ENCODE results near the gene ABTB2.

The ABTB2 gene

DNA sequence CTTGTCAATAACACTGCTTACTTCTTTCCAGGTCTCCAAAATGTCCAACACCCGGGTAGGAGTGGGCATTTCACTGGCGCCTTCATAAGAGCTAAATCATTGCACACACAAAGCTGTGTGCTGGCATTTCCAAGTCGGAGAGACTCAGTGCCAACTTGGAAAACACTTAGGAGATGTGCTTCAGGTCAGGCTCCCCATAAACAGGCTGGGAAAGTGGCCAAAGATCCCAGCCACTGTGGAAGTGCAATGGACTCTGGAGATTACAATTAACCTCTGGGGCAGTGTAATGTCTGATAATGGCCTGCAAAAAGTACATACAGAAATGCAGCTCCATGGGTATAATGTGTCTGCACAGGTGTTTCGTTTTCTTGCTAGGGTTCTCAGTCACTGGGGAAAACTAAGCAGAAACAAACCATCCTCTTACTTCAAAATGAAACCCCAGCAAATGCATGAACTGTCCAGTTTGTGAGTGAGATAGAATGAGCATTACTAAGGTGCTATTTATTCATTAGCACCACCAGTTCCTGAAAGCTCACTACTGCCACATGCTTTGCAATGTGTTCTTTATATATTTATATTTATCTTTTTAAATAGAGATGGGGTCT lies 79.0 kb downstream of the ABTB2 start:
- DNase-seq: no peak

DNA sequence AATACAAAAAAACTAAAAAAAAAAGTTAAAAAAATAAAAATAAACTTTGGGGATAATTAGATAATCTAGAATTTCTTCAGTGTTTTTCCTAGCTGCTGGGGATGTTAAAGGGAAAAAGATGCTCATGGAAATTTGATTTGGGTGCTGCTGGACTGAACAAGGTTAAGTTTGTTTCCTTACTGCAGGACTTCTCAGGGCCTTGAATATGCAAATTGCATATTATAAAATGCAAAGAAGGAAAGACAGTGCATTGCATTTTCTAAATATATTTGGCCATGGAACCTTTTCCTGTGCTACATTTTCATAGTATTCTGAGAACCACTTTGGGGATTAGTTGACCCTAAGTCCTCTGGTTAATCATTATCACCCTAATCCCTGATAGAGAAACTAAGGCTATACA lies 79.6 kb downstream of the ABTB2 start:
- no peak for DNase-seq

DNA sequence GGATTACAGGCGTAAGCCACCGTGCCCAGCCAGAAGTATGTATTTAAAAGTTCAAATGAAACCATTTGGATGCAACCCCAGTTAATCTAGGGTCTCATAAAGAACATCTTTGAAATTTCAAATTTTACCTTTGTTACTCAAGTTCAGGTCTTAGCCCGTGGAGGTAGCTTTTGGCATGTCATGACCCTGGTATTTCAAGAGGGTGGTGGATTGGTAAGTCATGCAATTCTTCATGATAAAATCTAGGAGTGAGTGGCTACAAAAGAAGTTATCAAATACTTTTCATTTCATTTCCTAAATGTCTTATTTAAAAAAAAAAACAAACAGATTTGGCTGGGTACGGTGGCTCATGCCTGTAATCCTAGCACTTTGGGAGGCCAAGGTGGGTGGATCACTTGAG lies 80.6 kb downstream of the ABTB2 start:
- DNase-seq: no peak

GRCh38 chr11:34276352-34276864 lies 81.4 kb downstream of the ABTB2 start:
- DNase-seq: no peak

DNA sequence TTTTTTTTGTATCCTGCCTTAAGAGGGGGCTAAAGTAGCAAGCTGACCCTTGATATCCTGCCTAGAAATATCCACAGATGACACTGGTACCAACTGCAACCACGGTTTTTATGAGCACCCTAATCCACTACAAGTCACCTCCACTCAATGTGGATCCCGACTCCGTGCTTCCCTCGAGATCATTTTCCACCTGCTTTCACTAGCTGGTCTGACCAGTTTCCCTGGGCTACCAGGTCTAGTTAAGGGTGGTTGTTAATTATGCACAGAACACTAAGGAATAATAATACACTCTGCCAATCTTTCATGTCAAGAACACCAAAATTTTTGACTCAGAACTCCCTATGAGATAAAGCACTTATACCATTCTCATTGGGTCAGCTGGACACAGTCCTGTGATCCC lies 82.3 kb downstream of the ABTB2 start:
- DNase-seq: no peak

DNA sequence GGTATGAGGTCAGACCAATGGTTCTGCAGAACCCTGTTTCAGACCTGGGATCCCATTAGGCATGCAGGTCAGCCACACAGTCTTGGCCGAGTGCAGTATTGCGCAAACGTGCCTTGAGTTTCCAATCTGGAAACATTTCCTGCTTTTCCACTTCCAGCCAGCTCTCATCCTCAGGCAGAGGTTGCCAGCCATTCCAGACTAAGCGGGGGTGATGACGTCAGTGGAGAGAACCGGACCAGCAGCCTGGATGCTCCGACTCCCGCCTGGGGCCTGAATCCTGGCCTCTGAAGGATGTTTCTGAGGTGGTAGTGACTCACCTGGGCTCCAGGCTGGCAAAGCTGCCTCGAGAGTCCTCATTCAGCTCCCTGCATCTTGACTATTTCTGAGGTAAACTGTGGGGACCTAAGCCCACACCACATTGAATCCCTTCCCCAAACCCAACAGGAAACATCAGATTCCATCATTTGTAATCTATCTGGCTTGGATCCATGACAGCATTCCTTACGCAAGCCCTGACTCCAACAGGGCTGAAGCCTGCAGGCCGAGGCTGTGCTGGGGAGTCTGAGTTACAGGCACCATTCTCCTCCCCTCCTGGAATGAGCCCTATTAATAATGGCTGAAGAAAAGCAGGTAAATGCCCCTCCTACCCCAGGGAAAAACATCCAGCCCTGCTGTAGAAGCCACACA lies 83.0 kb downstream of the ABTB2 start:
- DNase-seq: no peak

GRCh38 chr11:34273099-34273498 lies 84.7 kb downstream of the ABTB2 start:
- no peak for DNase-seq

GRCh38 chr11:34271727-34272126 lies 86.1 kb downstream of the ABTB2 start:
- no peak for DNase-seq

DNA sequence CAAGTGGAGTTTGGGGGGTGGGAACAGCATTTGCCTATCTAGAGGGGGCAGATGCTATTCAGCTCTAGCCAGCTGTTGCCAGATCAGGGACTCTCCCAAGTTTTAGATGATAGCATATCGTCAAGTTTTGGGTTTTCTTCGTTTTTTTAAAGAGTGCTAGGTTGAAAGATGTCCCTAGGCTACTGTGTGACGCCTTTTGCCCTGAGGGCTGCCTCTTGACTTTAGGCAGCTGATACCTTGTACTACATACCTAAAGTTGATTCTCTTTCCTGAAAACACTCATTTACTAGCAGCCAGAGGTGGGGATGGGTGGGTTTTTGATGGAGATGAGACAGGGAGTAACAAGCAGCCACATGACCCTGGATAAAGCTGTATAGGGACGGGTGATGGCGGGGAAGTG lies 87.1 kb downstream of the ABTB2 start:
- DNase-seq: no peak

GRCh38 chr11:34269694-34270245 lies 88.0 kb downstream of the ABTB2 start:
- no peak for DNase-seq

DNA sequence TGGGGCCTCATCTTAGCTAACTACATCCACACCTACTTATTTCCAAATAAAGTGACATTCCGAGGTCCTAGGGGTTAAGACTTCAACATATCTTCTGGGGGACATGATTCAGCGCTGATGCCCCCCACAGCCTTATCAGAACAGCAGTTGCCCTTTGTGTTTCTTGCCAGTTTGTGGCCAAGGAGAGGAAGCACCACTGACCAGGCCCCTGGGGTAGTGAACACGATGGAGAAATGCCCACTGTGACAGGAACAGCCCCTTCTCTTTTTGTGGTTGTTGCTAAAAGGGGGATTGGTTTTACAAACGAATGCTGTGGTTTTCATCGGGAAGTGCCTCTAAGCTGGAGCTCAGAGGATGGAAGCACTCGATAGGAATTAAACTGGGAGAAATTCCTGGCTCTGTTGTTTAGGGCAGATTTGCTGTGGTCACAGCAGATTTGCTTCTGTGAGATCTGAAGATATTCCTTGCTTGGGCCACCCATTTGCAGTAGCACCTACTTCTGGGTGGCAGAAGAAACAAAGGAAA lies 88.8 kb downstream of the ABTB2 start:
- no peak for DNase-seq

- DNase-seq: no peak
Observed at GRCh38 chr11:34267417-34267816, 90.4 kb downstream of the ABTB2 start.

DNA sequence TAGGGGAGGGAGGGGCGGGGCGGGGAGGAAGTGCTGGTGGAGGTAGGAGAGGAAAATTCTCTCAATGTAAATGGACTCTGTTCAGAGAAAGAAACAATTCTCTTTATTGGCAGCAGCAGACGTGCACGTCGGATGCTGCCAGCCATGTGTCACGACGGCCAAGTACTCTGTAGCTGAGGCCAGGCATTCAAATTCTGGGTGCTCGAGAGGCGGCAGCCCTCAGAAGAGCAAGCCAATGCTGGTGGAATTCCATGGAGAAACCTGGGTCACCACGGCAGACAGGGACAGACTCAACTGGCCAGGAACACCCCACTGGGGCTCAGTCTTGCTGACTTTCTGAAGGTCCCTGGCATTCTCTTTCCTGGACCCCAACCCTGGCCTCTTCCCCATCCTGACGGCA lies 90.8 kb downstream of the ABTB2 start:
- no peak for DNase-seq

- DNase-seq: no peak
Observed at GRCh38 chr11:34266090-34266912, 91.5 kb downstream of the ABTB2 start.

DNA sequence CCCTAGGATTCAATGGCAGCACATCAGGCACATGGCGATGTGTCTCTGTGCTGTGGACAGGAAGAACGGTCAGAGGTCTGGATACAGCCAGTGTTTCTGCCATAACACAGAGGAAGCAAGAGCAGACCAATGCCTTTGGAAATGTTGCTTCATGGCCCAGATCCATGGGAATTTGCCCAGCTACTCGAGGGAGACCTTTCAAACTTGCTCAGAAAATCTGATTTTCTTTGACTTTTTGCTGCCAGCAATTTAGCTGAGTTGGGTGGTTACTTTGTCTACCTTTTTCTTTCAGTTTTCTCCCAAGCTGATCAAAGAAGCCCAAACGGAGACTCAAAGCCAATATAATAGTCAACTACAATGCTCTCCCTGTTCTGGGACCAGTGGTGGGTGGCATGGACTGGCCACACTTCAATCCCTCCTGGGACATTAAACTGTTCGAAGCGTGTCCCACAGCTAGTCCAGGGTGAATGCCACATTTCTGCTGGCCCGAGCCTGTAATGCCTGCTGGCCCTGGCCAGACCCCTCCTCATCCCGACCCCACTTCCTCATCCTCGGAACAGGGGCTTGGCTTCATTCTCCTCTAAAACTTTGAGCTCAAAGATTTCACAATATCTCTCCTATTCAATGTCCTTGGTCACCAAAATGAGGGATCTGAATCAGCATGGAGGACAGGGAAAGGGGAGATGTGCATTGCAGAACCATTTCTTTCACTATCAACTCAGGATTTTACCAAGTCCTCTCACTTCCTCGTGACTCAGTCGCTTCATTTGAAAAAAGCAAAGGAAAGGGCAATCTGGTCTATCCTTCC lies 93.3 kb downstream of the ABTB2 start:
- no peak for DNase-seq

DNA sequence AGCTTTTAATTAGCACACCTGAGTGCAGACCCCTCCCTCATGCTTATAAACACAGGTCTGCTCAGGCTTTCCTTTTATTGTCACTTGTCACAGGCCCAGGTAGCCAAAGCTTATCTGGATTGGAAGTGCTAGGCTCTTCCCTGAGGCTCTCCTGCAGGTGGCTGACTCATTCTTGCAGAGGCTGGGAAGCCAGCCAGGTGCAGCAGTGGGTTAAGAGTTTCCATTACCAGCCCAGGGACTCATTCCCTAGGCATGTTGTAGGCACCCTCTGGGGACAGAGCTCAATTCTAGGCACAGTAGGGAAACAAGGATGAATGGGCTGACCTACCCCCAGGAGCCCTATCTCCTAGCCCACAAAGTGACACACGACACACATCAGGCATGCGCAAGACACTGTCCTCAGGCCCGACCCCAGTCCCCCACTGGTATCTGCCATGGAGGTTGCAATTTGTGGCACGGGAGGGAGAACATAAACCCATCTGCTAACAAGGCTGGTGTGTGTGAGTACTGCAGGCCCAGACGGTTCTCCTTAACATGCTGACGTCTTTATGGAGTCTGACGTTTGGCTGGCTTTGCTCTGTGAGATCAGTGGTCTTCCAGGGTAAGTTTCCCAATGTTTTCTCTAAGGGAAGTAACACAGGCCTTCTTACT lies 94.2 kb downstream of the ABTB2 start:
- no peak for DNase-seq

DNA sequence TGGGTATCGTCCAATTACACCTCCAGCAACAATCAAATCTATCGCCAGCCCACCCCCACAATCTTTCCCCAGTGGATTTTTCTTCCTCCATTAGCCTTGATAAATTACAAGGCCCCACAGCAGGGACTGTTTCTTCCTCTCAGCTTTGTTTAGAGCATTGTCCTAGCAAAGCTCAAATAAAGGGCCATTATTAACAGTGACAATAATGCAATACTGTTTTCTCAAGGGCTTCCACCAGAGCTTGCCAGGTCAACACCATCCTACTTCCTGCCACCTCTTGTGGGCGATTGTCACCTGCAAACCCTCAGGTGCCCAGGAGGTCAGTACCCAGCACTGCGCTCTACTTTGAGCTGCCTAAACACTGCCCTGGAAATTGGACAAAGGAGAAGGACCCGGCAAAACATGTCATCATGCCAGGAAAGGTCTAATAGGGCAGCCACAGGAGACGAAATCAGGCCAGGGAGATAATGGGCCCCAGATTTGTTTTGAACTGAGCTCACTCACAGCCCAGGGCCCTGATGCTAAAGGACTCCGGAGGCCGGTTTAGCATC lies 95.2 kb downstream of the ABTB2 start:
- DNase-seq: no peak

DNA sequence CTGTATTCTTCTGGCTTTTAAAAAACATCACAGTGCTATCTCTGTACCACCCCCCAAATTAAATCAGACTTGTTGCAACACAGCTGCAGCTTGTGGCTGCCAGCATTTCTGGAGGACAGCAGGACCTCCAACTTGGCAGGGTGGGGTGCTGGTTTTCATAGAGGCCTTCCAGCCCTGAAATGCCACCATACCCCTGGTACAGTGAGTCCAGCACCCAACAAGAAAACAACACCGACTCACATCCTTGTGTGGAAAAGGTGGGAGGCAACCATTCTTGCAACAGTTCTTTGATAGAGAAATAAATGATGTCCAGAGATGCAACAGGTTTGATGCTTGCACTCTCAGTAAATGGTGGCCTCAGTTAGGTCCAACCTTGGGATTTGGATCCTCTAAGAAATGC lies 96.0 kb downstream of the ABTB2 start:
- DNase-seq: no peak

- DNase-seq: no peak
Observed at GRCh38 chr11:34261095-34261494, 96.7 kb downstream of the ABTB2 start.

DNA sequence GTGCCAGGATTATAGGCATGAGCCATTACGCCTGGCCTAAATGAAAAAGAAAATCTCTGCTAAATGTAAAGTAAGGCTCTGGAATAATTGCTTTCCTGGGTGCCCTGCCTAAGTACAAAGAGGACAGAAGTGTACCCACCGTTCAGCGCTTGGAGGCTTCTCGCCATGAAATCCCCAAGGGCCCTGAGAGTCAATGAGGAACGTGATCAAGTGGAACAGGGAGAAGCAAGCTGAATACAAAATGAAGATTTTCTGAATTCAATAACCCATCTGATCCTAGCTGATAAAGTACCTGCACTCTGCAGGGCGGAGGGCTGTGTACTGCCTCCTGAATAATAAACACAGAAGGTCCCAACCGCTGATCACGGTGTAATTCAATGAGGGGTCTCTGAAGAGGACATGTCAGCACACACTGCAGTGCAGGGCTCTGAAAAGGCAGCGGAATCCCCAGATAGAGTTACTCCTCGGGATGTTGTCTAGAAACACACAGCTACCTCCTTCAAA lies 97.7 kb downstream of the ABTB2 start:
- DNase-seq: no peak

DNA sequence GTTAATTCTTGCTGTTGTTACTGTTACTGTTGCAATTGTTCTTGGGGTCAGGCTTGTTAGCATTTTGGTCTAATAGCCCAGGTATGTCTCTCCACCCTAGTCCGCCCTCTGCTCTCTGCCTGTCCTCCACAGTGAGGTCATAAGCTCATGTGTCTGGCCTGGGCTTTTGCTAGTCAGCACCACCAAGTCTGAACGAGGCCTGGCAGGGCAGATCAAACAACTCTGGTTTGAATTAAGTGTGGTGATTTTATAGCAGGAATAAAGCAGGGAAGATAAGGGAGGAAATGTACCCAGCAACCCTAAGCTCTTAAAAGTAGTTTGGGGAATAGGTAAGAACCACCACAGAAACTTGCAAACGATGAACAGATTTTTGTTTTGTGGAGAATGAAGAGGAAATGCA lies 98.7 kb downstream of the ABTB2 start:
- no peak for DNase-seq
